ENCODE measurements around the gene IZUMO2.

The IZUMO2 gene

GRCh38 chr19:50173127-50173526 is 10.0 kb upstream of the IZUMO2 start:
- Histone ChIP-seq H4K20me1 (ENCODE audit: insufficient read depth, low read length) (no peaks in the 10 kb centered on the region), H3K4me2 (ENCODE audit: insufficient read depth, low read length) (no peak overlapping the region), H3K9me3 (ENCODE audit: insufficient read depth, low read length, severe bottlenecking) (no peaks in the 10 kb centered on the region), H3K9ac (ENCODE audit: low read depth, low read length) (no peak overlapping the region), H3K27me3 (ENCODE audit: insufficient read depth, low read length, poor library complexity) (no peaks in the 10 kb centered on the region), H2AFZ (ENCODE audit: low read depth, low read length) (no peak overlapping the region), H3K27ac (ENCODE audit: low read length) (no peak overlapping the region), H3K4me3 (ENCODE audit: low read depth in 1 of 2, low read length in 2 of 2) (no peak overlapping the region), H3K79me2 (ENCODE audit: insufficient read depth, low read length) (no peaks in the 10 kb centered on the region), H3K4me1 (ENCODE audit: insufficient read depth, low read length) (no peaks in the 10 kb centered on the region), H3K36me3 (ENCODE audit: insufficient read depth, low read length) (no peaks in the 10 kb centered on the region)
- DNase-seq (no peak), ATAC-seq (ENCODE audit: insufficient read depth, low read depth) (no peak)
- TF ChIP-seq CTCF (IDR thresholded peaks at IDR 0.05; ENCODE audit: borderline replicate concordance, extremely low read depth, low read length, poor library complexity, severe bottlenecking) (no peak), EZH2 (IDR thresholded peaks at IDR 0.05; ENCODE audit: borderline replicate concordance, low read depth, low read length, severe bottlenecking) (no peak)

- Histone ChIP-seq H2AFZ (ENCODE audit: low read depth, low read length) (no peak overlapping the region), H3K4me1 (ENCODE audit: insufficient read depth, low read length) (no peaks in the 10 kb centered on the region), H3K9ac (ENCODE audit: low read depth, low read length) (no peak overlapping the region), H3K79me2 (ENCODE audit: insufficient read depth, low read length) (no peaks in the 10 kb centered on the region), H3K9me3 (ENCODE audit: insufficient read depth, low read length, severe bottlenecking) (no peaks in the 10 kb centered on the region), H3K27me3 (ENCODE audit: insufficient read depth, low read length, poor library complexity) (no peaks in the 10 kb centered on the region), H3K27ac (ENCODE audit: low read length) (no peak overlapping the region), H3K36me3 (ENCODE audit: insufficient read depth, low read length) (no peaks in the 10 kb centered on the region), H3K4me3 (ENCODE audit: low read depth in 1 of 2, low read length in 2 of 2) (no peak overlapping the region), H3K4me2 (ENCODE audit: insufficient read depth, low read length) (no peak overlapping the region), H4K20me1 (ENCODE audit: insufficient read depth, low read length) (no peaks in the 10 kb centered on the region)
- ATAC-seq (ENCODE audit: insufficient read depth, low read depth) (no peak), DNase-seq (no peak)
- TF ChIP-seq EZH2 (IDR thresholded peaks at IDR 0.05; ENCODE audit: borderline replicate concordance, low read depth, low read length, severe bottlenecking) = no peak
These were observed 9.6 kb upstream of the IZUMO2 start for GRCh38 chr19:50172726-50173125.

- Histone ChIP-seq H3K4me1 (ENCODE audit: insufficient read depth, low read length) (no peaks in the 10 kb centered on the region), H3K9ac (ENCODE audit: low read depth, low read length) (no peak overlapping the region), H3K27ac (ENCODE audit: low read length) (no peak overlapping the region), H2AFZ (ENCODE audit: low read depth, low read length) (no peak overlapping the region), H3K27me3 (ENCODE audit: insufficient read depth, low read length, poor library complexity) (no peaks in the 10 kb centered on the region), H3K4me3 (ENCODE audit: low read depth in 1 of 2, low read length in 2 of 2) (no peak overlapping the region), H3K9me3 (ENCODE audit: insufficient read depth, low read length, severe bottlenecking) (no peaks in the 10 kb centered on the region), H4K20me1 (ENCODE audit: insufficient read depth, low read length) (no peaks in the 10 kb centered on the region), H3K4me2 (ENCODE audit: insufficient read depth, low read length) (no peak overlapping the region), H3K36me3 (ENCODE audit: insufficient read depth, low read length) (no peaks in the 10 kb centered on the region), H3K79me2 (ENCODE audit: insufficient read depth, low read length) (no peaks in the 10 kb centered on the region)
- ATAC-seq (ENCODE audit: insufficient read depth, low read depth) (no peak), DNase-seq (no peak)
- no peak for TF ChIP-seq EZH2 (IDR thresholded peaks at IDR 0.05; ENCODE audit: borderline replicate concordance, low read depth, low read length, severe bottlenecking)
- TF ChIP-seq CTCF (IDR thresholded peaks at IDR 0.05; ENCODE audit: borderline replicate concordance, extremely low read depth, low read length, poor library complexity, severe bottlenecking) = no peak
These were observed 8.7 kb upstream of the IZUMO2 start for GRCh38 chr19:50171752-50172151.

DNA sequence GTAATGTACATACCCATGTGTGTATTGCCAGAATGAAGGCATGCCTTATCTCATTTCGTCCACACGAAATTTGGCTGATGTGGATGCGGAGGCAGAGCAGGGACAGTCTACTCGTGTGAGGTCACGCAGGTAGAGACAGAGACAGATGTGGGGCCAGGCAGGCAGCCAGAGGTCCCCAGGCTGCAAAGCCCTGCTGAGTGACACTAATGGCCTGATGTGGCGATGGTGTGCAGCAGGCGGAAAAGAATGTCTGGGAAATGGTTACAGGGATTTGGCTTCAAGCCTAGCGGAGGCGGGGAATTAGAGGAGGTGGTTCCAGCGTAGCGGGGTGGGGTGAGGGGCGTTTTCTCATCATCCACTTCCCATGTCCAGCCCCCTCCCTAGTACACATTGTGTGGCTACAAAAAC is 4.2 kb upstream of the IZUMO2 start:
- Histone ChIP-seq H2AFZ (ENCODE audit: low read depth, low read length) (no peak overlapping the region), H3K4me3 (ENCODE audit: low read depth in 1 of 2, low read length in 2 of 2) (no peak overlapping the region), H4K20me1 (ENCODE audit: insufficient read depth, low read length) (no peaks in the 10 kb centered on the region), H3K27me3 (ENCODE audit: insufficient read depth, low read length, poor library complexity) (no peaks in the 10 kb centered on the region), H3K79me2 (ENCODE audit: insufficient read depth, low read length) (no peaks in the 10 kb centered on the region), H3K27ac (ENCODE audit: low read length) (no peak overlapping the region), H3K9ac (ENCODE audit: low read depth, low read length) (no peak overlapping the region), H3K36me3 (ENCODE audit: insufficient read depth, low read length) (no peaks in the 10 kb centered on the region), H3K4me1 (ENCODE audit: insufficient read depth, low read length) (no peaks in the 10 kb centered on the region), H3K9me3 (ENCODE audit: insufficient read depth, low read length, severe bottlenecking) (no peaks in the 10 kb centered on the region), H3K4me2 (ENCODE audit: insufficient read depth, low read length) (no peak overlapping the region)
- no peak for TF ChIP-seq CTCF (IDR thresholded peaks at IDR 0.05; ENCODE audit: borderline replicate concordance, extremely low read depth, low read length, poor library complexity, severe bottlenecking)
- no peak for TF ChIP-seq EZH2 (IDR thresholded peaks at IDR 0.05; ENCODE audit: borderline replicate concordance, low read depth, low read length, severe bottlenecking)
- ATAC-seq (ENCODE audit: insufficient read depth, low read depth) = no peak
- DNase-seq = no peak

Measured in DND-41 (cell line).